Gastroesophageal sphincter (tissue), 4 donors: Measurements from ENCODE around the gene GIPC1. TPM values are rescaled to one million over a fixed set of nuclear protein-coding genes. Genes with fewer than 3 reads are reported as not detected.

Source experiments
- ATAC-seq: fragments of 150-250 bp; one replicate; pipeline ENCODE4 v1.9.1; 2016; ENCODE audit warnings: mild to moderate bottlenecking, moderate library complexity
- H3K27ac ChIP-seq, 4 donors: fragments of 200-600 bp; sonication (generic) in 3 of 4; 1 replicate in 3 of 4; 2 replicates in 1 of 4; pipeline ENCODE4 v1.5.1; 2016 to 2019
- H3K27me3 ChIP-seq: fragments of 200-600 bp; sonication (generic); one replicate; pipeline ENCODE4 v1.5.1; 2019
- H3K36me3 ChIP-seq, 2 donors: fragments of 200-600 bp; sonication (generic); one replicate each; pipeline ENCODE4 v1.5.1; 2019; ENCODE audit warnings: control low read depth in 1 of 2
- H3K4me1 ChIP-seq, 3 donors: fragments of 200-600 bp; sonication (generic); 1 replicate in 2 of 3; 2 replicates in 1 of 3; pipeline ENCODE4 v1.5.1; 2016 to 2019; ENCODE audit warnings: control low read depth in 2 of 3
- H3K4me3 ChIP-seq, 2 donors: fragments of 200-600 bp; sonication (generic); one replicate each; pipeline ENCODE4 v1.5.1; 2019; ENCODE audit warnings: mild to moderate bottlenecking in 1 of 2, moderate library complexity in 1 of 2
- H3K9me3 ChIP-seq, 3 donors: fragments of 200-600 bp; sonication (generic); one replicate each; pipeline ENCODE4 v1.5.1; 2017 to 2019; ENCODE audit warnings: control low read depth in 2 of 3
- CTCF ChIP-seq, 4 experiments: fragments of 200-600 bp in 2 of 4; fragments of 450-650 bp in 2 of 4; sonication (generic) in 1 of 4; IDR thresholded peaks; one replicate each; pipeline ENCODE4 v1.5.1; 2017 to 2019; ENCODE audit warnings: antibody characterized with exemption in 4 of 4, mild to moderate bottlenecking in 2 of 4, moderate library complexity in 2 of 4
- EP300 ChIP-seq: sonication (generic); formaldehyde crosslinking; IDR thresholded peaks from one replicate; pipeline ENCODE4 v1.6.1; 2017; ENCODE audit warnings: antibody characterized with exemption, mild to moderate bottlenecking
- POLR2A ChIP-seq, 2 donors: fragments of 450-650 bp; IDR thresholded peaks; one replicate each; pipeline ENCODE4 v1.6.1; 2017; ENCODE audit warnings: antibody characterized with exemption in 2 of 2, mild to moderate bottlenecking in 2 of 2, moderate library complexity in 1 of 2
- POLR2AphosphoS5 ChIP-seq: sonication (generic); formaldehyde crosslinking; IDR thresholded peaks from one replicate; pipeline ENCODE4 v1.6.1; 2017; ENCODE audit warnings: antibody characterized with exemption
- WGBS, 2 donors: methylation state at CpG; one replicate each; pipeline ENCODE4 v1.1.5; 2018; ENCODE audit warnings: low coverage in 1 of 2; 5-methylcytosine and 5-hydroxymethylcytosine counted together
- total RNA-seq, 4 donors: library from RNA; depleted of rRNA; stranded (reverse); fragments of >200 nt; gene quantifications; one replicate each; pipeline ENCODE4 v1.1.0, GENCODE V29; 2016

GIPC1 gene
- total RNA-seq, 4 donors from 2014 or later: 63.8 to 115 (median 78.3) TPM

GRCh38 chr19:14437578-14438140 is 58.3 kb downstream of the GIPC1 start:
- H3K9me3 ChIP-seq: no peaks in the 10 kb centered on the region
- H3K4me3 ChIP-seq: no peak overlapping the region
- no peak for TF ChIP-seq CTCF (IDR thresholded peaks at IDR 0.05)
- TF ChIP-seq POLR2AphosphoS5: no peak
- WGBS, 2 donors: 67 to 96% methylated on average over 2 to 4 of the region's 7 CpGs
- H3K27ac ChIP-seq: no peak overlapping the region
- H3K36me3 ChIP-seq: peaks cover 0 to 41% of the 10 kb centered on the region in 2 donors
- H3K4me1 ChIP-seq: peaks cover 0 to 80% (median 29%) of the 10 kb centered on the region in 3 donors
- ATAC-seq: no peak
- no peaks in the 10 kb centered on the region for H3K27me3 ChIP-seq

GRCh38 chr19:14435320-14436050 is 60.4 kb downstream of the GIPC1 start:
- peaks cover 0 to 81% (median 29%) of the 10 kb centered on the region in 3 donors for H3K4me1 ChIP-seq
- WGBS, 2 donors: 27 to 66% methylated on average over 7 to 8 of the region's 17 CpGs
- H3K9me3 ChIP-seq: no peaks in the 10 kb centered on the region
- H3K27me3 ChIP-seq: no peaks in the 10 kb centered on the region
- H3K36me3 ChIP-seq: peaks cover 0 to 19% of the 10 kb centered on the region in 2 donors
- no peak for TF ChIP-seq EP300
- no peak for TF ChIP-seq CTCF (IDR thresholded peaks at IDR 0.05)
- no peak for TF ChIP-seq POLR2A (IDR thresholded peaks at IDR 0.05)
- TF ChIP-seq POLR2AphosphoS5: no peak
- peak overlapping the region in 3 of 4 donors; percentile 93 to 96 (median 94) for H3K27ac ChIP-seq
- ATAC-seq: no peak
- peak overlapping the region in 1 of 2 donors; percentile 93 for H3K4me3 ChIP-seq

GRCh38 chr19:14434543-14435319 is 61.2 kb downstream of the GIPC1 start:
- H3K9me3 ChIP-seq: no peaks in the 10 kb centered on the region
- peaks cover 0 to 19% of the 10 kb centered on the region in 2 donors for H3K36me3 ChIP-seq
- H3K27me3 ChIP-seq: no peaks in the 10 kb centered on the region
- peak; percentile 89 for ATAC-seq
- no peak for TF ChIP-seq EP300
- TF ChIP-seq POLR2AphosphoS5: no peak
- no peak for TF ChIP-seq POLR2A (IDR thresholded peaks at IDR 0.05)
- no peak for TF ChIP-seq CTCF (IDR thresholded peaks at IDR 0.05)
- 7 to 22% methylated on average over 3 to 14 of the region's 23 CpGs for whole genome bisulfite sequencing, 2 donors
- peak overlapping the region; percentile 93 to 97 for H3K4me3 ChIP-seq
- peak overlapping the region; percentile 88 to 96 (median 94) for H3K27ac ChIP-seq
- peaks cover 0 to 73% (median 26%) of the 10 kb centered on the region in 3 donors for H3K4me1 ChIP-seq

- WGBS, 2 donors: 0 to 20% methylated on average over 1 of the region's 52 CpGs
- H3K4me1 ChIP-seq: peaks cover 0 to 64% (median 21%) of the 10 kb centered on the region in 3 donors
- no peaks in the 10 kb centered on the region for H3K9me3 ChIP-seq
- TF ChIP-seq POLR2AphosphoS5 (no peak), POLR2A (IDR thresholded peaks at IDR 0.05) (no peak), EP300 (no peak), CTCF (IDR thresholded peaks at IDR 0.05) (no peak)
- H3K27ac ChIP-seq: peak overlapping the region; percentile 88 to 96 (median 94)
- peaks cover 0 to 19% of the 10 kb centered on the region in 2 donors for H3K36me3 ChIP-seq
- no peaks in the 10 kb centered on the region for H3K27me3 ChIP-seq
- ATAC-seq: peak; percentile 4
- H3K4me3 ChIP-seq: peak overlapping the region; percentile 93 to 97
Measured at GRCh38 chr19:14433554-14434501, 62.1 kb downstream of the GIPC1 start.
